AG09309 (cell line): ENCODE data around the gene HAUS5.

ENCODE experiments used
- DNase-seq: peaks from one replicate; pipeline ENCODE4 v3.0.0-alpha.2; 2010; ENCODE audit warnings: low read depth
- H3K4me3 ChIP-seq: 2 replicates; pipeline ENCODE4 v1.5.1; 2011; ENCODE audit warnings: mild to moderate bottlenecking, low read depth, low read length, moderate library complexity; ENCODE audit not compliant: control insufficient read depth
- TF ChIP-seq, protein P1 (sequence below): IDR thresholded peaks from 2 replicates; pipeline ENCODE4 v1.5.1; 2011; ENCODE audit warnings: mild to moderate bottlenecking, low read depth, low read length, inconsistent platforms; ENCODE audit not compliant: insufficient read depth, control insufficient read depth; ENCODE audit errors: missing control alignments

The HAUS5 gene

DNA sequence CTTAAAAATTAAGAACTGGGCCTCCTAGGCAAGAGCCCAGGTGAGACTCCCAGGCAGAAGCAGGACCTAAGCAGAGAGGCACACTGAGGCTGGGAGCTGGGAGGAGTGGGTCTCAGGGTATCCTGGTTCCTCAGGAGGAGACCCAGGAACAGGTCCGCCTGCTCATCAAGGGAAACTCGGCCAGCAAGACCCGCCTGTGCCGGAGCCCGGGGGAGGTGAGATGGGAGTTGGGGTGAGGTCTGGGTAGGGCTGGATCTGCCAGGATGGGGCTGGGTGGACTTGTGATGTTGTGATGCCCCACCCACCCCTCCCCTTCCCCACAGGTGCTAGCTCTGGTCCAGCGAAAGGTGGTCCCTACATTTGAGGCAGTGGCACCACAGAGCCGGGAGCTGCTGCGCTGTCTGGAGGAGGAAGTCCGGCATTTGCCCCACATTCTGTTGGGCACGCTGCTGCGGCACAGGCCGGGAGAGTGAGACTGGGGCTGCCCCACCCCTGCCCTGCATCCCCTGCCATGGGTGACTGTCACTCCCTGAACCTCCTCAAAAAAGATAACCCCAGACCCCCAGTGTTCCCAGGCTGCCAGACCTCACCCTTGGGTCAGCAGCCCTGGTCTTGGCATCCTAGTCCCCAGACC, 6.9 kb downstream of the HAUS5 start:
- DNase-seq, result no peak
- TF ChIP-seq, protein P1, sequence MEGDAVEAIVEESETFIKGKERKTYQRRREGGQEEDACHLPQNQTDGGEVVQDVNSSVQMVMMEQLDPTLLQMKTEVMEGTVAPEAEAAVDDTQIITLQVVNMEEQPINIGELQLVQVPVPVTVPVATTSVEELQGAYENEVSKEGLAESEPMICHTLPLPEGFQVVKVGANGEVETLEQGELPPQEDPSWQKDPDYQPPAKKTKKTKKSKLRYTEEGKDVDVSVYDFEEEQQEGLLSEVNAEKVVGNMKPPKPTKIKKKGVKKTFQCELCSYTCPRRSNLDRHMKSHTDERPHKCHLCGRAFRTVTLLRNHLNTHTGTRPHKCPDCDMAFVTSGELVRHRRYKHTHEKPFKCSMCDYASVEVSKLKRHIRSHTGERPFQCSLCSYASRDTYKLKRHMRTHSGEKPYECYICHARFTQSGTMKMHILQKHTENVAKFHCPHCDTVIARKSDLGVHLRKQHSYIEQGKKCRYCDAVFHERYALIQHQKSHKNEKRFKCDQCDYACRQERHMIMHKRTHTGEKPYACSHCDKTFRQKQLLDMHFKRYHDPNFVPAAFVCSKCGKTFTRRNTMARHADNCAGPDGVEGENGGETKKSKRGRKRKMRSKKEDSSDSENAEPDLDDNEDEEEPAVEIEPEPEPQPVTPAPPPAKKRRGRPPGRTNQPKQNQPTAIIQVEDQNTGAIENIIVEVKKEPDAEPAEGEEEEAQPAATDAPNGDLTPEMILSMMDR, result no peak
- no peak overlapping the region for H3K4me3 ChIP-seq

DNA sequence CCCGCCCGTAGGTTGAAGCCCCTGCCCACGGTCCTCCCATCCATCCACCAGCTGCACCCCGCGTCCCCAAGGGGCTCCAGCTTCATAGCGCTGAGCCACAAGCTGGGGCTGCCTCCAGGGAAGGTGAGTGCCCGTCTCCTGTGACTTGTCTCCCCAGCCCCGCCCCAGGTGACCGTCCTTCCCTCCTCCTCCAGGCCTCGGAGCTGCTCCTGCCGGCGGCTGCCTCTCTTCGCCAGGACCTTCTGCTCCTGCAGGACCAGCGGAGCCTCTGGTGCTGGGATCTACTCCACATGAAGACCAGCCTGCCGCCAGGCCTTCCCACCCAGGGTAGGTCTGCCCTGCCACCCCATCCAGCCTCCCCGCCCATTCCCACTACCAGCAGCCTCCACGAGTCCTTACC, 7.5 kb downstream of the HAUS5 start:
- no peak overlapping the region for H3K4me3 ChIP-seq
- DNase-seq, result no peak
- TF ChIP-seq, protein P1, result no peak

DNA sequence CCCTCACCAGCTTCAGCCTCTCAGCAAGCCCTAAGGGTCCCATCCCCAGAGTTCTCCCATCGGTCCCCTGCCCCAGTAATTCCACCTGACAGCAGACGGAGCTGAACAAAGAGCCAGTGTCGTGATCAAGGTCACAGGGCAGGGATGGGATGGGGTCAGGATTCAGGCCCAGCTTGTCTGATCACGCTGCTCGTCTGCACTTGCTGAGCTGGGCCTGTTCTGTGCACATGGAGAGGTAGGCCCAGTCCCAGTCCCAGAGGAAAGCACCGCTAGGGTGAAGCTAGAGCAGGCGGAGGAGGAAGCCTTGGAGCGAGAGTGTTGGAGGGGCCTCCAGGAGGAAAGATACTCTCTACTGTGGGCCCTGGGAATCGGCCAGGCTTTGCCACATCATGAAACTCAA, 9.2 kb downstream of the HAUS5 start:
- no peak overlapping the region for H3K4me3 ChIP-seq
- no peak for DNase-seq
- TF ChIP-seq, protein P1, result no peak

DNA sequence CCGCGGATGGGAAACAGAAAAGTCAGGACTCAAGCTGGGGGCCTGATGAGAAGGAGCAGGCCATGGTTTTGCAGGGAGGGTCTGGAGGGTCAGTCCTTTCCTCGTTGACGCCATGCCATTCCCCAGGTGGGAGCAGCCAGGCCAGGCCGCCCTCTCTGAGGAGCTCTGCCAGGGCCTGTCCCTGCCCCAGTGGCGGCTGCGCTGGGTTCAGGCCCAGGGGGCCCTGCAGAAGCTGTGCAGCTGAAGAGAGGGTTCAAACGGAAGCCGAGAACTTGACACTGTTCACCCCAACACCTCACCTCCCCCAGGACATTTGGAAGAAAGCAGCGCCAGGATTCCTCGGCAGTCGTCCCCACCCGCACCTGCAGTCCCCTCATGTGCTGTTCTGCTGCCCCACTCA, 10.2 kb downstream of the HAUS5 start:
- no peak overlapping the region for H3K4me3 ChIP-seq
- DNase-seq, result no peak
- TF ChIP-seq, protein P1, result no peak

DNA sequence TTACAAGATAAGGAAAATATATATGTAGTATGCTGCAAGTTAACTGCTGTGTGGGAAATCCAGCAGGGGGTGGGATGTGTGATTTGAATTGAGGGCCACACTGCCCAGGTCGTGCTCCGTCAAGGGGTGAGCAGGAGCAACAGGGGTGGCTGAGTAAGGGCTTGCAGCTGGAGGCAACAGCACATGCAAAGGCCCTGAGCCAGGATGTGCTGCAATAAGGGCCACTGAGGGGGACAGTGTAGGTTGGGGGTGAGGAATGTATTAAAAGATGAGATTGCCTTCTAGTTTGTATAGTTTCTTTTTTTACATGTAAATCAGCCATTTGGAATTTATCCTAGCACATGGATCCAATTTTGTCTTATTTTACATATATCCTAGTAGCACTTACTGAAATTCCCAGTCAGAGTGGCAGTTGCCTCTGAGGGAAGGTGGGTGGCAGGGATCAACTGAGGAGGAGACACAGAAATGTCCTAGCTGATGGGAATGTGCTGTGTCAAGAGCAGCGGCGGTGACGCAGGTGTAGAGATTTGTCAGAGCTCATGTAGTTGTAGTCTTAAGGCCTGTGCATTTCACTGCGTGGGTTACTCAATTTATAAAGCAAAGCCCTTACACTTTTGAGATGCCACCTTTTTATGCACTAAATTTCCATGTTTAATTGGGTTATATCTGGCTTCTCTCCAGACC, 10.9 kb downstream of the HAUS5 start:
- TF ChIP-seq, protein P1, result no peak
- DNase-seq, result no peak
- H3K4me3 ChIP-seq, result no peak overlapping the region

DNA sequence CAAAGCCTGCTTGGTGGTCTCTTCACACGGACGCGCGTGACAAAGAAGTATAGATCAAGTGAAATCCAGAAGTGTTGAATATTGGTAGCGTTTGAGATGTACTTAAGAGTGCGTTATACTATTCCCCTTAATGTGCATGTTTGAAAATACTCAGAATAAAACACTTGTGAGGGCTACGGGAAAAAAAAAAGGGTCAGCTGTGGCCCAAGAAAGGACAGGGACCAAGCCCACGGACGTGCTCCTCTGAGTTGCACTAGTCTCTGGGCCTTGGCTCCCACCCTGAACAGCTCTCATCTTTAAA, 15.7 kb downstream of the HAUS5 start:
- peak overlapping the region; percentile 93 for H3K4me3 ChIP-seq
- no peak for DNase-seq
- TF ChIP-seq, protein P1, result no peak
